Measurements from ENCODE around the gene TAF5L. TPM values are rescaled to one million over a fixed set of nuclear protein-coding genes. Genes with fewer than 3 reads are reported as not detected.

The TAF5L gene
- total and polyA plus RNA-seq, 2 of the 8 experiments (the other 6 are each of a cell fraction or from before 2014, with no cell fraction given), result 17.7 to 23.3 TPM

- 52% methylated on average over 9 of the region's 9 CpGs; no CpG with 5 or more reads in 1 of the 2 experiments for WGBS, 2 experiments (ENCODE audit: extremely low coverage in 1 of 2, insufficient coverage in 1 of 2, insufficient read length in 1 of 2, insufficient replicate concordance in 2 of 2, low coverage in 1 of 2, low lambda C conversion rate in 2 of 2, missing lambda C conversion rate in 1 of 2)
- peak overlapping the region; percentile 34 for H4K91ac ChIP-seq (replicated peaks; ENCODE audit: insufficient read length, low read length)
- peaks cover 18% of the 10 kb centered on the region for H3K79me1 ChIP-seq (ENCODE audit: low read depth, low read length)
- H2BK20ac ChIP-seq (ENCODE audit: low read length), result no peak overlapping the region
- peaks cover 10% of the 10 kb centered on the region for H3K23me2 ChIP-seq (ENCODE audit: low read depth, low read length)
- H2AK5ac ChIP-seq (ENCODE audit: low read depth, low read length), result peak overlapping the region; percentile 10; the same call in 1 of the 2 replicates
- H3K4me1 ChIP-seq (replicated peaks in 1 of 4; ENCODE audit: control insufficient read depth in 3 of 4, insufficient read depth in 4 of 4, low read length in 3 of 4), result peaks cover 3 to 9% (median 5%) of the 10 kb centered on the region in 4 experiments; a peak in 6 of 7 replicates
- no peak overlapping the region for H2AFZ ChIP-seq (ENCODE audit: low read length)
- 0 out of 2 replicates have a peak overlapping the region, but pooled peaks have one; percentile 49 for H2BK15ac ChIP-seq (ENCODE audit: low read length)
- no peak overlapping the region for H3K4ac ChIP-seq (replicated peaks; ENCODE audit: insufficient read length, low read depth, low read length)
- peak overlapping the region; percentile 26; the same call in 1 of the 2 replicates for H2BK5ac ChIP-seq (ENCODE audit: low read depth, low read length)
- H3K14ac ChIP-seq (ENCODE audit: insufficient read length), result no peak overlapping the region
- no peak overlapping the region for H3K23ac ChIP-seq (ENCODE audit: insufficient read length)
- no peaks in the 10 kb centered on the region for H3K27me3 ChIP-seq (replicated peaks in 1 of 4; ENCODE audit: control insufficient read depth in 3 of 4, extremely low read depth in 1 of 4, insufficient read depth in 3 of 4, low read length in 3 of 4)
- no peak overlapping the region for H4K8ac ChIP-seq (ENCODE audit: extremely low read depth, insufficient read depth, low read length)
- no peak overlapping the region for H2BK120ac ChIP-seq (replicated peaks; ENCODE audit: low read depth, low read length)
- peak overlapping the region; percentile 95 to 100 for H3K4me2 ChIP-seq (ENCODE audit: insufficient read depth in 1 of 2, low read depth in 2 of 2, low read length in 2 of 2)
- CTCF ChIA-PET (ENCODE audit: partially characterized antibody), result interaction anchor here (0.6 to 2.2 kb wide), 4 partner anchors 11 to 1624 kb away, joined by 3 to 8 read pairs (median 6); partner anchors contain the start of gene ABCB10
- peaks cover 20 to 89% of the 10 kb centered on the region in 2 experiments for H3K79me2 ChIP-seq (ENCODE audit: control insufficient read depth in 1 of 2, insufficient read depth in 2 of 2, low read length in 2 of 2)
- H4K5ac ChIP-seq (ENCODE audit: insufficient read length, low read depth, low read length), result no peak overlapping the region
- no peak overlapping the region for H3K56ac ChIP-seq (replicated peaks; ENCODE audit: insufficient read length, low read depth, low read length)
- POLR2A ChIA-PET (ENCODE audit: partially characterized antibody), result interaction anchor here (1.1 to 2.6 kb wide), 5 partner anchors 10 to 461 kb away, joined by 3 to 9 read pairs (median 3); partner anchors contain the start of gene ABCB10
- H3K9me3 ChIP-seq (ENCODE audit: insufficient read depth in 2 of 2, low read depth in 1 of 2, low read length in 1 of 2), result no peaks in the 10 kb centered on the region
- H2BK12ac ChIP-seq (ENCODE audit: low read depth, low read length), result no peak overlapping the region
- H3K4me3 ChIP-seq (ENCODE audit: extremely low read depth in 1 of 4, insufficient read depth in 2 of 4, low read depth in 3 of 4, low read length in 4 of 4), result peak overlapping the region; percentile 92 to 100 (median 97); a peak in 7 of 8 replicates
- H3K36me3 ChIP-seq (ENCODE audit: control insufficient read depth in 2 of 4, insufficient read depth in 4 of 4, low read length in 3 of 4), result peaks cover 0 to 3% (median under 1%) of the 10 kb centered on the region in 4 experiments; a peak in 2 of 8 replicates
- FAIRE-seq (no peak), DNase-seq (ENCODE audit: low read depth in 1 of 2, low spot score in 2 of 2) (no peak)
- H3K18ac ChIP-seq (ENCODE audit: extremely low read depth, low read length), result no peak overlapping the region
- peak overlapping the region in 3 of 4 experiments; percentile 66 to 84 (median 73); a peak in 5 of 7 replicates for H3K9ac ChIP-seq (replicated peaks in 1 of 4; ENCODE audit: extremely low read depth in 1 of 4, low read depth in 3 of 4, low read length in 3 of 4)
- H4K20me1 ChIP-seq (replicated peaks in 1 of 2; ENCODE audit: control insufficient read depth in 1 of 2, insufficient read depth in 2 of 2, low read length in 2 of 2), result peaks cover 5 to 14% of the 10 kb centered on the region in 2 experiments
- H3K27ac ChIP-seq (ENCODE audit: low read depth, low read length), result no peak overlapping the region
Observed at GRCh38 chr1:229624521-229625070, 1.3 kb downstream of the TAF5L start.
